Measurements from ENCODE around the gene UNC5B. TPM values are rescaled to one million over a fixed set of nuclear protein-coding genes. Genes with fewer than 3 reads are reported as not detected.

Gene UNC5B
- total RNA-seq, 1 donor, result 9.9 TPM

GRCh38 chr10:71324743-71325142 lies 112.4 kb downstream of the UNC5B start:
- TF ChIP-seq CTCF (IDR thresholded peaks at IDR 0.05; ENCODE audit: insufficient read depth, low read depth, low read length), result no peak
- no peak overlapping the region for H3K4me3 ChIP-seq (ENCODE audit: low read depth, low read length)
- no peak for DNase-seq (ENCODE audit: low read depth)

GRCh38 chr10:71325267-71325666 lies 112.9 kb downstream of the UNC5B start:
- no peak for DNase-seq (ENCODE audit: low read depth)
- H3K4me3 ChIP-seq (ENCODE audit: low read depth, low read length), result no peak overlapping the region
- no peak for TF ChIP-seq CTCF (IDR thresholded peaks at IDR 0.05; ENCODE audit: insufficient read depth, low read depth, low read length)

DNA sequence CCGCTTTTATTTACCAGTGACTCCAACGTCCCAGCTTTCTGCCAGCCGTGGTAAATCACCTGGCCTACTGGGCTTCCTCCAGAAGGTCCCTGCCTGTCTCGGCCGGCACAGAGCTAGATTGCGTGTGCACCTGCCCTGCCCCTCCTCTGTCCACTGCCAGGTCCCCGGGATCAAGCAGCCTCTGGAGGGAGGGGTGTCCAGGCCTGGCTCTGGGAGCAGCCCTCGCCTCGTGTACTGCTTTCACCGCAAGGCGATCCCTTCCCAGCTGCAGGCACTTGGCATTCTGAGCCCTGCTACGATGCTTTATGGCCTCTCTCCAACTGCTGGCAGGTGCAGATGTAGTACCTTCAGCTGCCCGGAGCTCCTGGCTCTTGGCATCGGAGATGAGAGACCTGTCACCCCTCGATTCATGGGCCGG lies 114.1 kb downstream of the UNC5B start:
- no peak for TF ChIP-seq CTCF (IDR thresholded peaks at IDR 0.05; ENCODE audit: insufficient read depth, low read depth, low read length)
- no peak for DNase-seq (ENCODE audit: low read depth)
- no peak overlapping the region for H3K4me3 ChIP-seq (ENCODE audit: low read depth, low read length)

DNA sequence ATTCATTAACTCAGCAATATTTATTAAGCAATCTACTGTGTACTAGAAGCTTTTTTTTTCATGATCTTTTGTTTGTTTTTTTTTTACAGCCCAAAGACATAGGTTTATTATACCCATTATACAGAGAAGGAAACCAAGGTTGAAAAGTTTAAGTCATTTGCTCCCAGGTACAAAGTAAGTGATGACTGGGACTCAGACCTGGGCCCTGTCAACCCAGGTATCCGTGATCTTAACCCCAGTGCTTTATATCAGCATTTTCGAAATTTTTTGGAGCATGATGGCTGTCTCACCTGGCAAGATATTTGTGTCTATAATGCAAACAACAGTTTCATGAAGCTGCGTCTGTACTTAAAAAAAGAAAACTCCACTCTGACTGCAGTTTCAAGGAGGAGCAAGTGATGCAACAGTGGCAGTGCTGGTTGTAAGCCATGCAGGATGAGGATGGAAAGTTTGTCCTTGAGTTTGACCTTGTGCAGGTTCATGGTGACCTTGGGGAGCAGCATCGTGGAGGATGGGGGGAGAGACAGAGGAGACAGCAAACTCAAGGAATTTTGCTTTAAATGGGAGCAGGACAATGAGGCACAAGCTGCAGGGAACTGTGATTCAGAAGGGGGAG lies 118.5 kb downstream of the UNC5B start:
- TF ChIP-seq CTCF (IDR thresholded peaks at IDR 0.05; ENCODE audit: insufficient read depth, low read depth, low read length), result no peak
- DNase-seq (ENCODE audit: low read depth), result no peak
- no peak overlapping the region for H3K4me3 ChIP-seq (ENCODE audit: low read depth, low read length)

DNA sequence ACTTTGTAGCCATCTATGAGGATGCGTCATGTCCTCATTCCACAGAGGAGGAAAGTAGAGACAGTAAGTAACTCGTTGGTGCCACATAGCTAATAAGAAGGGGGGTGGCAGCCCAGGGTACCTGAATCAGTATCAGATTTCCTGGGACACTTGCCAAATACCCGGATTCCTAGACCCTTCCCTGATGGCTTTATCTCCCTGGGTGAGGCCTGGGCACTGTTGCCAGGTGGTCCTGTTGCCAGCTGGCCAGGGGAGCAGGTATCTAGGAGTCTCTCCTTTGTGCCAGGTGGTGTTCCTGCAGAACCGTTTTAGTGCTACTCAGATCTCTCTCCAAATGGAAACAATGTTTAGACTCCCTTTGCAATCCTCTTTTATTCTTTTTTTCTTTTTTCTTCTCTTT lies 119.4 kb downstream of the UNC5B start:
- no peak for DNase-seq (ENCODE audit: low read depth)
- TF ChIP-seq CTCF (IDR thresholded peaks at IDR 0.05; ENCODE audit: insufficient read depth, low read depth, low read length), result no peak
- no peak overlapping the region for H3K4me3 ChIP-seq (ENCODE audit: low read depth, low read length)

GRCh38 chr10:71332466-71332865 lies 120.1 kb downstream of the UNC5B start:
- no peak for TF ChIP-seq CTCF (IDR thresholded peaks at IDR 0.05; ENCODE audit: insufficient read depth, low read depth, low read length)
- H3K4me3 ChIP-seq (ENCODE audit: low read depth, low read length), result no peak overlapping the region
- DNase-seq (ENCODE audit: low read depth), result no peak

Data from fibroblast of villous mesenchyme (primary cell).